Measurements from ENCODE around the gene CIC. TPM values are rescaled to one million over a fixed set of nuclear protein-coding genes. Genes with fewer than 3 reads are reported as not detected.

Gene CIC
- total and polyA plus RNA-seq, 9 of the 15 experiments (the other 6 are each of a cell fraction or from before 2014, with no cell fraction given), result 0.07 to 44.7 (median 8.6) TPM

GRCh38 chr19:42284591-42285341 lies 15.7 kb downstream of the CIC start (continued):
- TF ChIP-seq ZBTB40 (IDR thresholded peaks at IDR 0.05) (peak; percentile 64), ZBTB40 (CRISPR knock-in tag; IDR thresholded peaks at IDR 0.05) (no peak), NFRKB (IDR thresholded peaks at IDR 0.05; ENCODE audit: low read depth) (0 out of 2 replicates have a peak, but pooled peaks have one; percentile 41), TRIM24 (IDR thresholded peaks at IDR 0.05) (no peak), MIER1 (IDR thresholded peaks at IDR 0.05; ENCODE audit: low read depth) (0 out of 2 replicates have a peak, but pooled peaks have one; percentile 32), NR3C1 (CRISPR knock-in tag; IDR thresholded peaks at IDR 0.05) (no peak), HSF4 (CRISPR knock-in tag; IDR thresholded peaks at IDR 0.05; ENCODE audit: borderline replicate concordance) (no peak), ATF1 (CRISPR knock-in tag; IDR thresholded peaks at IDR 0.05) (no peak), ATF1 (tag; IDR thresholded peaks at IDR 0.05) (peak; percentile 24; the same call in 1 of the 2 replicates), SAP30 (IDR thresholded peaks at IDR 0.05; ENCODE audit: borderline replicate concordance, insufficient read depth, low read depth, low read length, poor library complexity, severe bottlenecking) (peak; percentile 49), RAD21 (CRISPR knock-in tag; conservative IDR thresholded peaks at IDR 0.05 in 1 of 2, IDR thresholded peaks at IDR 0.05 in 1 of 2) (no peak), NR4A1 (CRISPR knock-in tag; IDR thresholded peaks at IDR 0.05) (0 out of 2 replicates have a peak, but pooled peaks have one; percentile 24), NR4A1 (tag; IDR thresholded peaks at IDR 0.05) (no peak), HBP1 (CRISPR knock-in tag; IDR thresholded peaks at IDR 0.05) (0 out of 2 replicates have a peak, but pooled peaks have one; percentile 28), ZEB2 (IDR thresholded peaks at IDR 0.05) (0 out of 2 replicates have a peak, but pooled peaks have one; percentile 27), ZBTB26 (CRISPR knock-in tag; IDR thresholded peaks at IDR 0.05) (peak; percentile 50; the same call in 1 of the 2 replicates), HLTF (IDR thresholded peaks at IDR 0.05) (0 out of 2 replicates have a peak, but pooled peaks have one; percentile 19)
